AG08396 (cell line): ENCODE data around the gene LHPP.
A peak's percentile ranks its signal among the peaks of the same experiment; 100 is the strongest.

Source experiments
- DNase-seq: peaks from one replicate; pipeline ENCODE4 v3.0.0; 2012; ENCODE audit warnings: low spot score, mixed read lengths

LHPP gene

GRCh38 chr10:124644771-124645415, 183.3 kb downstream of the LHPP start:
- no peak for DNase-seq

GRCh38 chr10:124645467-124646095, 184.0 kb downstream of the LHPP start:
- no peak for DNase-seq

DNA sequence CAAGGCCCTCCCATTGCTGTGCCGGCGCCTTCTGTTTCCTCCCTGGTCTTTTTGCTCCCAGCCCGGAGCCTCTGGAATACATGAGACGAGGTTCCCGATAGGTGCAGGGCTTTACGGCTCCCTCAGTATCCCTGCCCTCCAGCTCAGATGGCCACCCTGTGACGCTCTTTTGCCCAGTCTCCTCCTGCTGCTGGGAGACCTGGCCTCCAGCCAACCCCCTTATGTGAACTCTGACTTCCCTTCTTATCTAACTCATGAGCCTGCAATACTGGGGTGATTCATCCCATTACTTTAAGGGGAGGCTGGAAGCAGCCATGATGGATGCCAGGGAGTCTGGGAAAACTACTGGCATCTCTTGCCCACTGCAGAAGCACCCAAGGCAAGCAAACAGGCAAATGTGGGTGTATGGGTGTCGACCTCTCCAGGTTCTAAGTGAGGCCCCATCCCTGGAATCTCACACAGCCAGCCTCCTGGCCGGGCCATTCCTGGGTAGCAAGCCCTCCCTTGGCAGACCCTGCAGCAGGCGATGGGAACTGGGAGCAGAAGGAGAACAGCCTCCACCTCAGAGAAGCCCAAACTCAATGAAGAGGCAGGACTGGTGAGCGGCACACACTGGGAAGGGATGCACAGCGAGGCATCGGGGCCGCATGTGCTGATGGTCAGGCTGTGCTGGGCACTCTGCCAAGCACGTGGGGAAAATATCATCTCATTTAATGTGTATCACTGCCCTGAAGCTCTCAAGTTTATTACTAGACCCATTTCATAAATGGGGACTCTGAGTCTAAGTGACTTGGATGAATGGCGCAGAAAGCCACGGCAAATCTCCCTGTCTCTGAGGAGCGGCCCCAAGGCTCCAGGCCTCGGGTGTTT, 185.1 kb downstream of the LHPP start:
- peak; percentile 80 for DNase-seq

- DNase-seq = peak; percentile 46
Observed at GRCh38 chr10:124647421-124648130, 186.0 kb downstream of the LHPP start.

GRCh38 chr10:124648131-124648475, 186.5 kb downstream of the LHPP start:
- no peak for DNase-seq

DNA sequence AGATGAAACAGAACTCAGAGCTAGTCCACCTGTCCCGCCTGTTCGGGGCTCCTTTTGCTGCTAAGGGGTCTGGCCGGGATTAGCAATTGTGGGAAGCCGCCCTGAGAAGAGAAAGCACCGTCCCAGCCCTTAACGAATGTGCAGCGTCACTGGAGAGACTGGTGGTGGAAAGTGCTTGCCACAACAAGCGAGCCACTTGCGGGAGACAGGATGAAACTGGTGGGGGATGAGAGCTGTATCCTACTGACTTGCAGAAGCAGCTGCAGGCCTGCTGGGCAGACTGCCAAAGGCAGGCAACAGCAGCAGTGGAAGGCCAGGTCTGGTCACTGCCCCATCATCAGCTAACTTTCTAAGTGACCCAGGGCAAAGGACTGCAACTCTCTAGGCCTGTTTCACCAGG, 187.1 kb downstream of the LHPP start:
- DNase-seq = peak; percentile 85

GRCh38 chr10:124649214-124649613, 187.6 kb downstream of the LHPP start:
- peak; percentile 25 for DNase-seq

- DNase-seq = no peak
Observed at GRCh38 chr10:124650263-124650662, 188.6 kb downstream of the LHPP start.

- DNase-seq = no peak
Observed at GRCh38 chr10:124650820-124651401, 189.3 kb downstream of the LHPP start.

DNA sequence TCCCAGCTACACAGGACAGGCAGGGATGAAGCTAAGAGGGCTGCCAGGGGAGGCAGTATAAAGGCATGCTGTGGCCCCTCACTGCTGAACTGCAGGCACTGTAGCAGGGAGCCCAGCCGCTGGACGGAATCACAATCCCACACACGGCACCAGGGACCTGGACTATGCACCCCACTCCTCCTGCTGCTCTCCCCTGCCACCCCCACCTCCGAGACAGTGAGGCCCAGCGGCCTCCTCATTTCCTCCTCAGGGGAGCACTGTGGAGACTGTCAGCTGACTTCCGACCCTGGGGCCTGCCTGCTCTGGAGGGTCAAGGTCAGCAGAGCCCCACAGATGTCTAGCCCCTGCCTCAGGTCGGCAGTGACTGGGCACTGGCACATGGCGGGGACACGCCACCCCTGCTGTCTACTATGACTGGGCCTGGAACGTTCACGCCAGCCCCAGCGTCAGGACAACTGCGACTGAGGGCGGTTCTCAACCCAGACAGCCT, 189.8 kb downstream of the LHPP start:
- no peak for DNase-seq

GRCh38 chr10:124652200-124652599, 190.6 kb downstream of the LHPP start:
- no peak for DNase-seq

- no peak for DNase-seq
Observed at GRCh38 chr10:124652701-124653100, 191.1 kb downstream of the LHPP start.

DNA sequence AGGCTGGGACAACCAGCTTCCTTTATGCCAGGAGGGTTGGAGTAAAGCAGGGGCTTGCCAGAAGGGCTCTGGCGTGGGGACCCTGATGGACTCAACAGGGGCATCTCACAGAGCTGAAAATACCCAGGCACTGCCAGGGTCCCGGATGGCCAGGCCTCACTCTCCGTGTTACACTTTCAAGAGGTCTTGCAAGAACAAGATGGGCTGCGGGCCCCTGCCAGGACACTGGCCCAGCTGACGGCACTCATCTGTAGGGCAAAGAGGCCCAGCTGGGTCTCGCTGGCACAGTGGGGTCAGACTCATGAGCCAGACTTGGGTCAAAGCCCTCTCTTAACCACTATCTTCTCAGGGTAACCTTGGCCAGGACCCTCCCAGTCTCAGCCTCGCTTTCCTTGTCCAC, 191.7 kb downstream of the LHPP start:
- DNase-seq = no peak

DNA sequence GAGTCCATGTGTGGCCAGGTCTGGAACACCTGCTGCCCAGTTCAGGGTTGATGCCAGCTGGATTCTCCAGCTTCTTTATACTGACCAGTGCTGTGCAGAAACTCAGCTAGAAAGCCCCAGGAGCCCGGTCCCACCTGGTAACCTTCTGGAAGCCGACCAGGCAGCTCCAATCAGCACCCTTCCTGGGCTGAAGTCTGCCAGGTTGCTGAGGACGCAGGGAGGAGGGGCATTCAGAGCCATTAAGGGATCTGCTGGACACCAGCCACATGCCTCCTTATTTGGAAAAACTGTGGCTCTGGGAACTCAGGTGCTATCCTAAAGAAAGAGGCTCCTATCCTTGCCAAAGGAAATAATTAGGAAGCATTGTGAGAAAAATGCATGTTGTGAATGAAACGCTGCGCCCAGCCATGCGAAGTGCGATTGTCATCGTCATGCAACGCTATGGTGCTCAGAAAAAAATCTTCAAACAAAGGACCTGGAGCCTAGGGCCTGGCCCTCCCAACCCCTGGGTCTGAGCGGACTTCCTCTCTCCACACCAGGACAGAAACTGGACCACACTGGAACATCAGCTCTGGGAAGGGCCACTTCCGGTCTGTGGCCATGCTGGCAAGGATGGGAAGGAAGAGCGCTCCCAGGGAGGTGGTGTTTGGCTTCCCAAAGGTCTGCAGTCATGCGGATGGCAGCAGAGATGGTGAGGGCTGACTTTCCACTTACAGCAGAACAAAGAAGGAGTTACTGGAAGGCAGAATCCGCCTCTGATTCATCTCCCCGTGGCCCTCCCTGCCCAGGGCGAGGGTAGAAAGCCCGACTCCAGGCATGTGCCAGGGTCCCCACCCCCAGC, 192.4 kb downstream of the LHPP start:
- DNase-seq = no peak

- no peak for DNase-seq
Observed at GRCh38 chr10:124654686-124655085, 193.1 kb downstream of the LHPP start.

DNA sequence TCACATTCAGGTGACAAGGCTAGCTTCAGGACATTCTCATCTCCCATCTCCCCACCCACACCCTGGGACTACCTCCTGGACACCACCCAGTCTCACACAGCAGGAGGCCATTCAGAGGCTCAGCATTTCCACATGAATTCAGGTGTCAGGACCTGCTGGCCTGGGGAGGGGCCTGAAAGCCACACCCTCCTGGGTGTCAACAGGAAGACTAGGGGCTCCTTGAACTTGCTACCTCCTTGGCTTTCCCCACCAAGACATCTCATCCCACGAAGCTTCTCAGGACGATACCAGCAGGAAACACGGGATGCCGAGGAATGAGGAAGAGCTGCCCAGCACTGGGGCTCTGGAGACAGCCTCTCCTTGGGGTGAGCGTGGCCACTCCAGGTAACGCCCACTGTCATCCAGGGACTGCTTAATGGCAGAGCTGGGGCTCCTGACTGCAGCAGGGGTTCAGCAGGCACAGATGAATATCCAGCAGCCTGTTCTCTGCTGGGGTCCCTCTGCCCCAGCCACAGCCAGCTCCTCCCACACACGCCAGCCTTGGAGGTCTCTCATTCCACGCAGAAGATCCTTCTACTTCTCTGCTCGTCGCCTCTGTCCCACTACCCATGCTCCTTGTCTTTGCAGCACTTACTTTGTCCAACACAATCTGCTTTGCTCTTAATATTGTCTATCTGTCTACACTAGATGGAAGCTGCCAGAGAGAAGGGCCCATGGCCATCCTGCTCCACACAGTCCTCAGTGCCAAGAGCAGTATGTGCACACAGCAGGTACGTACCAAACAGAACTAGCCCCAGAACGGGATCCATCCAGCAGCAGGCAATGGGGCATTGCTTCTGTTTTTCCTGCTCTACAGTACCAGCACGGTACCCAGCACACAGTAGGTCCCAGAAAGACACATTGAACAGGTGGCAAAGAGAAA, 193.8 kb downstream of the LHPP start:
- DNase-seq = no peak

- DNase-seq = no peak
Observed at GRCh38 chr10:124656113-124656490, 194.5 kb downstream of the LHPP start.

DNA sequence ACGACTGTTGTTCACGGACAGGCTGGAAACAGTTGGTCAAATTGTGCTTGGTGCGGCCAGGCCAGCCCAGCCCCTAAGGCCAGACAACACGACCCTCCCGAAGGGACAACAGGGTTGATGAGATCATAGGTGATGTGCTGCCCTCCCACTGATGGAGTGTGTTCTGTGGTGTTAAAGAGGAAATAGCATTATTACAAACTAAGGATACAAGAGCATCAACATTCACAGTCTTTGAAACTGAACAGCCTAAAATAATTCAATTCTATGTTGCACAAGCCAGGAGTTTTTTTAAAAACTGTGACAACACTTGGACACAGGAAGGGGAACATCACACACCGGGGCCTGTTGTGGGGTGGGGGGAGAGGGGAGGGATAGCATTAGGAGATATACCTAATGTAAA, 194.9 kb downstream of the LHPP start:
- no peak for DNase-seq

DNA sequence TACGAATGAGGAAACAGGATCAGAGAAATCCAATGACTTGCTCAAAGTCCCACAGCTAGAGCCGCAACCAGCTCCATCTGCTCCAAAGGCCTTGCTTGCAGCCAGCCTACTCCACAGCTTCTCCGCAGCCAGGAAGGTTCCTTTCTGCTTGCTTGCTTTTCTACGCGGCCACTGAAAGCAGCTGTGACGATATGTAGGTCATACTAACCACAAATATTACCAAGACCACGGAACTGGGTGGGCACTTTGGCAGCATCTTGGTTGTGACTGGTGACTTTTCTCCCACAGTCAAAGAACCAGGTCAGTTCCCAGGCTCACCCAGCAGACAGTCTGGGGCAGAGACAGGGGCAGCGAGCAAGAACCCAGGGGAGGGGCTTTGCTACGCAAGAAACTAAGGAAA, 196.2 kb downstream of the LHPP start:
- peak; percentile 40 for DNase-seq
